Endothelial cell of umbilical vein (primary cell): ENCODE results near the gene ZNF396.

Experiments used
- POLR2A ChIP-seq: IDR thresholded peaks from 2 replicates; pipeline ENCODE4 v1.6.1; 2012; ENCODE audit warnings: low read depth, mild to moderate bottlenecking, control low read depth, low read length
- POLR2AphosphoS5 ChIP-seq: IDR thresholded peaks from 2 replicates; pipeline ENCODE4 v1.6.1; 2012; ENCODE audit warnings: low read depth, mild to moderate bottlenecking, control low read depth, low read length, moderate library complexity; ENCODE audit not compliant: insufficient read depth
- TF ChIP-seq, protein P1 (sequence below), 2 donors: IDR thresholded peaks; 1 replicate in 1 of 2; 2 replicates in 1 of 2; pipeline ENCODE4 v1.5.1; 2011; ENCODE audit warnings: low read length in 2 of 2, mild to moderate bottlenecking in 2 of 2, moderate library complexity in 2 of 2, control low read depth in 1 of 2, inconsistent platforms in 1 of 2, low read depth in 1 of 2; ENCODE audit not compliant: insufficient read depth in 1 of 2; ENCODE audit errors: extremely low read depth in 1 of 2
- TF ChIP-seq, protein P2 (sequence below): IDR thresholded peaks from 2 replicates; pipeline ENCODE4 v1.6.1; 2011; ENCODE audit not compliant: insufficient read depth, insufficient read length

DNA sequence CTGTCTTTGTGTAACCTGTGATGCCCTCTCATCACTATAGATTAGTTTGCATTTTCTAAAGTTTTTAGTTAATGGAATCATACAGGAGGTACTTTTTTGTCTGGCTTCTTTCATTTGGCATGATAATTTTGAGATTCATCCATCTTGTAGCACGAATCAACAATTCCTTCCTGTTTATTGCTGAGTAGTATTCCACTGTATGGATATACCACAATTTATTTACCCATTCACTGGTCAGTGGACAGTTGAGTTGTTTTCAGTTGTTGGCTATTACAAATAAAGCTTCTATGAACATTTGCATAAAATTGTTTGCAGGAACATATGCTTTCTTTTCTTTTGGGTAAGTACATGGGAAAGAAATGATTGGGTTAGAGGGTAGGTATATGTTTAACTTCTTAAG is 40.1 kb upstream of the ZNF396 start:
- TF ChIP-seq, protein P1, sequence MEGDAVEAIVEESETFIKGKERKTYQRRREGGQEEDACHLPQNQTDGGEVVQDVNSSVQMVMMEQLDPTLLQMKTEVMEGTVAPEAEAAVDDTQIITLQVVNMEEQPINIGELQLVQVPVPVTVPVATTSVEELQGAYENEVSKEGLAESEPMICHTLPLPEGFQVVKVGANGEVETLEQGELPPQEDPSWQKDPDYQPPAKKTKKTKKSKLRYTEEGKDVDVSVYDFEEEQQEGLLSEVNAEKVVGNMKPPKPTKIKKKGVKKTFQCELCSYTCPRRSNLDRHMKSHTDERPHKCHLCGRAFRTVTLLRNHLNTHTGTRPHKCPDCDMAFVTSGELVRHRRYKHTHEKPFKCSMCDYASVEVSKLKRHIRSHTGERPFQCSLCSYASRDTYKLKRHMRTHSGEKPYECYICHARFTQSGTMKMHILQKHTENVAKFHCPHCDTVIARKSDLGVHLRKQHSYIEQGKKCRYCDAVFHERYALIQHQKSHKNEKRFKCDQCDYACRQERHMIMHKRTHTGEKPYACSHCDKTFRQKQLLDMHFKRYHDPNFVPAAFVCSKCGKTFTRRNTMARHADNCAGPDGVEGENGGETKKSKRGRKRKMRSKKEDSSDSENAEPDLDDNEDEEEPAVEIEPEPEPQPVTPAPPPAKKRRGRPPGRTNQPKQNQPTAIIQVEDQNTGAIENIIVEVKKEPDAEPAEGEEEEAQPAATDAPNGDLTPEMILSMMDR (IDR thresholded peaks at IDR 0.05; ENCODE audit: extremely low read depth in 1 of 2, insufficient read depth in 1 of 2, low read depth in 1 of 2, low read length in 2 of 2), result no peak
- TF ChIP-seq POLR2A (no peak), POLR2AphosphoS5 (no peak)
- TF ChIP-seq, protein P2, sequence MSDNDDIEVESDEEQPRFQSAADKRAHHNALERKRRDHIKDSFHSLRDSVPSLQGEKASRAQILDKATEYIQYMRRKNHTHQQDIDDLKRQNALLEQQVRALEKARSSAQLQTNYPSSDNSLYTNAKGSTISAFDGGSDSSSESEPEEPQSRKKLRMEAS, result no peak
